Stimulated activated CD4-positive, alpha-beta T cell treated with anti-CD3 and anti-CD28 coated beads, TNF-alpha, amount 100 ng/mL, for 24 hours (primary cell): ENCODE measurements around the gene CYP1A2.

Experiments used
- DNase-seq, 3 experiments: peaks; one replicate each; pipeline ENCODE4 v3.0.0-alpha.2; 2020; ENCODE audit warnings: low read depth in 3 of 3

CYP1A2 gene

DNA sequence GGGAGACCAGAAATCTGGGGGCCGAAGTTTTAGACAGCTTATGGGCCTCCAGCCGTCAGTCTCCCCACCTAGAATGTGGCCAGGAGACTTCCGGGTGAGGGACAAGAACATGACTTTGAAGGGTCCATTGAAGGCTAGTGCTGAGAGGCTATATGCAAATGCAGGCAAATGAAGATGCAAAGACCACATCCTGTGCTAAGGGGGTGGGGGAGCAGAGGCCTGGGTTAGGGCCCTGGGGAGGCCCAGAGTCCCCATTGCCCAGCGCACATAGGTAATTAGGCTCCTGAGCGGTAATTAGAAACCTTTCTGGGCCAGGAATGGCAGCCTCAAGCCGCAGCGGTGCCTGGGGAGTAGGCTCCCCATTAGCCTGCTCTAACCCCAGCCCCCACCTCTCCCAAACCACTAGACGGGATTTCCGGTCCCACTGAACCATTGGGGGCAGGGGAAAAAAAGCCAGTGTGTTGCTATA, 40.1 kb downstream of the CYP1A2 start:
- no peak for DNase-seq

DNA sequence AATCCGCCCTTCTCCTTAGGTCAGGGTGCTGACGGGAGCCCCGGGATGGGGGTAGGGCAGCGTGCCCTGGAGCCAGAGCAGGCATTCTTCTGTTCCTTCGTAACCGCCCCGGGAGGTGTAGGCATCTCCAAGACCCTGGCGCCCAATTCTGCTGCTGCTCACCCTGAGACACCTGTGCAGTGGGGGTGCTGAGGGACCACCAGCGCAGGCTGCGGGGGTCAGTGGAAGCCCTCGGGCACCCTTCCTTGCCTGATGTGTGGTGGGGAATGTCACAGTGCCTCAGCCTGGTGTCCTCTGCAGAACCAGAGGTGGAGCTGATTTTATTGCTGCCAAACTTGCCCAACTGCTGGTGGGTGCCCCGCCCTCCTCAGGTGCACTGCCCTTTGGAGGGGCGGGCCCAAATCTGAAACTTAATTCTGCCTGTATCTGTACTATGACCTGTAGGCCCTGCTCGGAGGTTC, 40.6 kb downstream of the CYP1A2 start:
- DNase-seq: no peak

DNA sequence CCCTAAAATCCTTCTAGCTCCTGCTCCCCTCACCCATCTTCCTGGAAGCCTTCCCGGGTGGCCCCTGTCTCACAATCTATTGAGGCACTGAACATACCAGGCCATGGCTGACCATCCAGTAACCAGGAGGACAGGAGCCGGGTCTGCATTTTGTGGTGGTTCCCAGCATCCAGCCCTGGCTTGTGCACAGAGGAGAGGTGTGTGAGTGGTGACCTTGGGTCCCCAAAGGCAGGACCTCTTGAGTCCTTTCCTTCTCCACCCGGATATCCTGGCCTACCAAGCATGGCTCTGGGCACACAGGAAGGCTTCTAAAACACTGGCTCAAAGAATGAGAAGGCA, 41.1 kb downstream of the CYP1A2 start:
- DNase-seq: no peak

DNA sequence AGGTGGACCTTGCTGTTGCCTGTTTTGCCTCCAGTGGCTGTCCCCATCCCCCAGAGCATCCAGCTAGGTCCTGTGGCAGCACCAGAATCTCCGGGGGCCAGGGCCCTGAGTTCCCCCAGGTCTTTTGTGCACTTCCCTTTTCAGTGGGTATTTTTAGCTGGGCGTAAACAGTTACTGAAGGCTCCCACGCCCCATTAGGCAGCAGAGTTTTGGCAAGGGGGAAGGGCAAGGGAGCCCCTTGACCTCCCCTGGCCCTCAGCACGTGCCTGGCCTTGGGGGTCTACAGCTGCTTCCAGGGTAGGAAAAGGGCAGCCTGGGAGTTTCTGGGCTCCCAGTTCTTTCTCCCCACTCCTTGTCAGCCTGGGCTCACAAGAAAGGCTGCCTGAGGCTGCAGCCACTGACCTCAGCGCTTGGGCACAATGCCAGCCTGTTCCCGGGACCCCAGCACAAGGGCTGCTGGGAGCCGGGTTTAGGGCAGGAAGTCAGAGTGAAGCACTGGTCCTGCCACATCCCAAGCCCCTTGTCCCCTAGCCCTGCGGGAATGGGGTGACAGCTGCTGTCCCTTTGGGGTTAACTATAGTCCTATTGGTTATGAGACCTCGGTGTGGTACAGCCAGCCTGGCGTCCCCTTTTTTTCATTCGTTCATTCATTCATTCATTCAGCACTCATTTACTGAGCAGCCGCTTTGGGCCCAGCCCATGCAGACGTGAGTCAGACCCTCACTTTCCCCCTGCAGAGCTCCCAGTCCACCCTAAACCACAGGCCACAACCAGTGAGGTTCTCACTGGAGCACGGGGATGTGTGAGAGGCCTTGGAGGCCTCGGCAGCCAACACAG, 41.7 kb downstream of the CYP1A2 start:
- peak in 1 of 3 experiments; percentile 63 for DNase-seq

DNA sequence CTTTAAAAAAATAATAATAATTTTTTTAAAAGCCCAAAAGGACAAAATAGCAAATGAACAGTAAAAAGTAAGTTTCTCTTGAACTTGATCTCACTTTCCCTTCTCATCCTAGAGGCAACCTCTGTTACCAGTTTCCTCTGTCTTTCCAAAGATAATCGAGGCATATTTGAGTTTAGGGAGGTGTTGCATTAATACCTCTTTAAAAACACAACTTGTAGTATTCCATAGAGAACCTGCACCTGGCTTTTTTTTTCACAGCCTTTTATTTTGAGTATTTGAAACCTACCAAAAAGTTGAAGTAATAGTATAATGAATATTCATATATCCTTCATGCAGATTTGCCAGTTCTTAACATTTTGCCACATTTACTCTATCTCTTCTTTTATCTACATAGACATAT, 42.4 kb downstream of the CYP1A2 start:
- no peak for DNase-seq

DNA sequence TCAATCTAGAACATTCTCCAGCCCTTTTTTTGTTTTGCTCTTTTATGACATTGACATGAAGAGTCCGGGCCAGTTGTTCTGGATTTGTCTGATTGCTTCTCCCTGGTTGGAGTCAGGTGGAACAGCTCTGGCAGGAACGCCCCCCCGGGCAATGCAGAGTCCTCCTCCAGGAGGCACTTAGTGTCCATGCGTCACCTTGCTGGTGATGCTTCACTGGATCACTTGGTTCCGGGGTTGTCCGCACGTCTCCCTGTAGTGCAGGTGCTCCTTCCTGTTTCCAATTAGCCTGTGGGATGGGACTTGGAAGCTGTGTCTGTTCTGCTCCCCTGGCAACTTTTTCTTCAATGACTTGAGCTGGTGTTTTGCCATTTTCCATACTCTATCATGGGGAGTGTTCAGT, 43.0 kb downstream of the CYP1A2 start:
- no peak for DNase-seq

DNA sequence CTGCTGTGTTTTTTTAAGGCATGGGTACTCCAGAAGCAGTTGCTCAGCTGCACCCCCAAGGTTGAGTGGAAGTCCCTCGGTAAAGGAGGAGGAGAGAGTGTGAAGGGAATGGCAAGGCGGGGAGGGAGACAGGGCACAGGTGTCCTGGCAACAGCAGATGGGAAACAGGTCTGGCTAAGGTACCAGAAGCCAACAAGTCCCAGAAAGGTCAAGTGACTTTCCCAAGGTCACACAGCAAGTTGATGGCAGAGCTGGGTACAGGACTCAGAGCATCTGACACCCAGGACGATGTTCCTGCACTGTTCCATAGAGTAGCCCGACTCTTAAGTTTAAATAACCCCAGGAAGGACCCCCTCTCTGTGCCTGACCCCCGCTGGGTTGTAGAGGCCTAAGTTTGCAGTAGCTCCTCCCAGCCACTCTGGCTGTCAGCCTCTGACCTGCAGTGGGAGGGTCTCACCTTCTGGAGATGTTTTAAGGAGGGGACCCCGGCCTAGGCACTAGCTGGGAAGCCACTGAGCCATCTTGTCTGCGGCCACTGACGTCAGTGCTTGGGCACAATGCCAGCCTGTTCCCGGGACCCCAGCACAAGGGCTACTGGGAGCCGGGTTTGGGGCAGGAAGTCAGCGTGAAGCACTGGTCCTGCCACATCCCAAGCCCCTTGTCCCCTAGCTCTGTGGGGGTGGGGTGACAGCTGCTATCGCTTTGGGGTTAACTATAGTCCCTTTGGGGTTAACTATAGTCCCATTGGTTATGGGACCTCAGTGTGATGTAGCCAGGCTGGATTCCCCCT, 43.8 kb downstream of the CYP1A2 start:
- DNase-seq: no peak

DNA sequence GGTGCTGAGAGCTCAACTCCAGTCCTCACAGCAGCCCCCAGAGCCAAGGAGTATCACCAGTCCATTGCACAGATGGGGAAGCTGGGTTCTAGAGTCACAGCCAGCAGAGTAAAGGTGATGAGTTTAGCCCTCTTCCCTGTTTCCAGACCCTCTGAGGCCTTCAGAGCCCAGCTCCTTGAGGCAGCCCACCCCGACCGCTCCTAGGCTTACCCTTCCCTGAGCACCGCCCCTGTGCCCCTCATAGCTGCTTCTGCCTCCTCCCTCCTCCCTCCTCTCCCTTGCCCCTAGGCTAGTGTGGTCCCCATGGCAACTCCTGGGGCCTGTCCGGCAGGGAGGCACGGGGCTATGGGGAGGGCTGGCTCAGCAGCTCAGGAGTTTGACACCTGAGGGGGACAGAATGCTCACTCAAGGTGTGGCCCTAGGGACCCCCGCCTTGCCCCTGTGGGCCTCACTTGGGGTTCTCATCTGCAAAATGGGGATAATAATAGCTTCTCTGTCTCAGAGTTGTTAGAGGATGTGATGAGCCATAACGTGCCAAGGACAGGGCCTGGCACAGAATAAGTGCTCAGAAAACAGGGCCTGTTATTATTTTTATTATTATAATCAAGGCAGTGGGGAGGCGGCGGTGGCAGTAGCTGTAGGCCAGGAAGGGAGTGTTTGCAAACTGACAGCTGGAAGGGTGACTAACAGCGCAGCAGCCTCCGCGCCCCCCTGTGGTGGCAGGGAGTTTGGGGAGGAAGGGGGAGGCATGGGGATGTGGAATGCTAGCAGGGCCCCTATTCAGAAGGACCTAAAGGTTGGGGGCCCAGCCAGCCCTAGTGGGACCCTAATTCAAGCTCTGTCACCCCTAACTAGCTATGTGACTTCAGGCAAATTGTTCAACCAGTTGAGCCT, 44.7 kb downstream of the CYP1A2 start:
- DNase-seq: peak in 2 of 3 experiments; percentile 38 to 62

DNA sequence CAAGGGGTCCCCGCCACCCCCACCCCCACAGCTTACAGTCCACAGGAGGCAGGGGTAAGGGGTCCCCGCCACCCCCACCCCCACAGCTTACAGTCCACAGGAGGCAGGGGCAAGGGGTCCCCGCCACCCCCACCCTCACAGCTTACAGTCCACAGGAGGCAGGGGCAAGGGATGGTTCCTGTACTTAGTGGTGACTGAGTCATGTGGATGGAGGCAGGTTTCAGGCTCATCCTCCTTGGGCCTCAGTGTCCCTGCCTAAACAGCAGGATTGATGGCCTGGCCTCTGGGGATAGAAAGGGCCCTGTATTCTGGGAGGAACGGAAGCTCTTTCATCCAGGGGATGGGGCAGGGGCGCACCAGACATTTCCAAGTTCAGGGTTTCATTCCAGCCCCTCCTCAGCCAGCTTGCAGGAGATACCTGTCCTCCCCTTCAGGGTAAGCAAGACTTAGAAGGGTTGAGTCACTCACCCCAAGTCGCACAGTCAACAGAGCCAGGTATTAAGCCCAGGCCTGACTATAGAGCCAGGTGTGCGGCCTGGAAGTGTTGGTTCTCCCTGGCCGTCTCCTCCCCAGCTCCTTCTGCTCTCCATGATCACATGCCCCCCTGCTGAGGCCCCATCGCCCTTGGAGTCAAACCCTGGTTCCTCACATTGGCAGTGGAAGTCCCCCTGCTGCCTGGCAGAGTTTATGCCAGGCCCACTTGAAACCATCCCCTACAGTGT, 45.8 kb downstream of the CYP1A2 start:
- no peak for DNase-seq

DNA sequence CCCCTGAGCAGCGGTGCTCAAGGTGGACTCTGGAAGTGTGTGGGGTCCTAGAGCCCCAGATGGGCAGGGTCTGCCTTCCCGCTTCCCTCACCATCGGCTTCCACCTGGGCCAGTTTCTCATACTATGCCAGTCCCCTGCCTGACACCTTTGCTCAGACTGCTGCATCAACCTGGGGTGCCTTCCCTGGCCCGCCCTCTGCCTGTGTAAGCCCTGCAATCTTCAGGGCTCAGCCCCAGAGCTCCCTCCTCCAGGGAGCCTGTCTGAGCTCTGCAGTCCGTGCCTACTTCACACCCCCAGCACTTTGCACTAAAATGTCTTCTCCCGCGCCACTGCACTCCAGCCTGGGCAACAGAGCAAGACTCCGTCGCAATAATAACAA, 46.3 kb downstream of the CYP1A2 start:
- DNase-seq: no peak

DNA sequence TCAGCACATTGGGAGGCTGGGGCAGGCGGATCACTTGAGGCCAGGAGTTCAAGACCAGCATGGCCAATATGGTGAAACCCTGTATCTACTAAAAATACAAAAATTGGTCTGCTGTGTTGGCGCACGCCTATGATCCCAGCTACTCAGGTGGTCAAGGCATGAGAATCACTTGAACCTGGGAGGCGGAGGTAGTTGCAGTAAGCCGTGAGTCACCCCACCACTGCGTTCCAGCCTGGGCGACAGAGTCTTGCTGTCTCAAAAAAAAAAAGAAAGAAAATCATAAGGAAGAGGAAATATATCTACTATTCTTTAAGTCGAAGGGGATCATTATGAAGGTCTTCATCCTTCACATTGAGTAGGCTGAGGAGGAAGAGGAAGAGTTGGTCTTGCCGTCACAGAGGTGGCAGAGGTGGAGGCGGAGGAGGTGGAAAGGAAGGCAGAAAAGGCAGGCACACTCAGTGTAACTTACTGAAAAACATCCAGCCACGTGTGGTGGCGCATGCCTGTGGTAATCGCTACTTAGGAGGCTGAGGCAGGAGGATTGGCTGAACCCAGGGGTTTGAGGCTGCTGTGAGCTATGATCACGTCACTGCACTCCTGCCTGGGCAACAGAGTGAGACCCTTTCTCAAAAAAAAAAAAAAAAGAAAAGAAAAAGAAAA, 47.5 kb downstream of the CYP1A2 start:
- no peak for DNase-seq

DNA sequence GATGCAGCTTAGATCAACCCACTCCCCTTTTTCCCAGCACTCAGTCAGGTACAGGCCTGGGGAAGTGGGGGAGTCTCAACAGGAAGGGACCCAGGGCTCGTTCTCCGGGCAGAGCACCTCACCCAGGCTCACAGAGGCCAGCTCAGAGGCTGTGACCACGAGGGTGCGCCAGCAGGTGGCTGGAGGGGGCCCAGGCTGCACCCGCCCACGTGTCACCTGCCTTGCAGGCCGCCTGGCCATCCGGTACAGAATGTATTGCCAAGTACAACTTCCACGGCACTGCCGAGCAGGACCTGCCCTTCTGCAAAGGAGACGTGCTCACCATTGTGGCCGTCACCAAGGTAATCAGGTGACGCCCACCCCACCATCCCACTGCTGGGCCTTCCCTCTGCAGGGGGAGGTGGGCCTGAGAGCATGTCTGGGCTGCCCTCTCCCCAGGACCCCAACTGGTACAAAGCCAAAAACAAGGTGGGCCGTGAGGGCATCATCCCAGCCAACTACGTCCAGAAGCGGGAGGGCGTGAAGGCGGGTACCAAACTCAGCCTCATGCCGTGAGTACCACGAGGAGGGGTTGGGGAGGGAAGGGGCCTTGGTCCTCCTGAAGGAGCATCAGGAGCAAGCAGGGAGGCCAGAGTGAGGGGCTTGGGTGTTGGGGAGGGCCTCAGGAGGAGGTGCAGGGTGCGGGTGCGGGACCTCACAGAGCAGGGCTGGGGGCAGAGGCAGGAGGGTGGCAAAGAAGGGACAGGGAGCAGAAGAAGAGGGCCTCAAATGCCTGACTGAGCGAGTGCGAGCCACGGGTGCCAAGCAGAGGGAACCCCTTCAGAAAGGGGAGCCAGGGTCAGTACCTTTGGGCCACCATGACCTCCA, 50.0 kb downstream of the CYP1A2 start:
- DNase-seq: no peak

DNA sequence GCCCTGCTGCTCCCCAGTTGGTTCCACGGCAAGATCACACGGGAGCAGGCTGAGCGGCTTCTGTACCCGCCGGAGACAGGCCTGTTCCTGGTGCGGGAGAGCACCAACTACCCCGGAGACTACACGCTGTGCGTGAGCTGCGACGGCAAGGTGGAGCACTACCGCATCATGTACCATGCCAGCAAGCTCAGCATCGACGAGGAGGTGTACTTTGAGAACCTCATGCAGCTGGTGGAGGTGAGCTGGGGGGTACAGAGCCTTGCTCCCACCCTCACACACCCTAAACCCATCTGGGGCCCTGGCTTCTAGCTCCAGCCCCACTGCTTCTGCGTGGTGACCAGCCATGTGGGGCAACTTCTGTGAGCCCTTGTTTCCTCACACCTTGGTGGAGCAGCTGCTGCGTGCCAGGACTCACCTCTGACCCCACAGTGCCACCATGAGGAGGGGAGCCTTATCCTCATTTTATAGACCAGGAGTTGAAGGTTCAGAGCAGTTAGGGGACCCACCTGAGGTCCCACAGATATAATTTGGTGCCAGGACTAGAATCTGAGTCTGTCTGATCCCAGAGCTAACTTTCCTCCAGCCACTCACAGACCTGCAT, 50.7 kb downstream of the CYP1A2 start:
- DNase-seq: no peak

DNA sequence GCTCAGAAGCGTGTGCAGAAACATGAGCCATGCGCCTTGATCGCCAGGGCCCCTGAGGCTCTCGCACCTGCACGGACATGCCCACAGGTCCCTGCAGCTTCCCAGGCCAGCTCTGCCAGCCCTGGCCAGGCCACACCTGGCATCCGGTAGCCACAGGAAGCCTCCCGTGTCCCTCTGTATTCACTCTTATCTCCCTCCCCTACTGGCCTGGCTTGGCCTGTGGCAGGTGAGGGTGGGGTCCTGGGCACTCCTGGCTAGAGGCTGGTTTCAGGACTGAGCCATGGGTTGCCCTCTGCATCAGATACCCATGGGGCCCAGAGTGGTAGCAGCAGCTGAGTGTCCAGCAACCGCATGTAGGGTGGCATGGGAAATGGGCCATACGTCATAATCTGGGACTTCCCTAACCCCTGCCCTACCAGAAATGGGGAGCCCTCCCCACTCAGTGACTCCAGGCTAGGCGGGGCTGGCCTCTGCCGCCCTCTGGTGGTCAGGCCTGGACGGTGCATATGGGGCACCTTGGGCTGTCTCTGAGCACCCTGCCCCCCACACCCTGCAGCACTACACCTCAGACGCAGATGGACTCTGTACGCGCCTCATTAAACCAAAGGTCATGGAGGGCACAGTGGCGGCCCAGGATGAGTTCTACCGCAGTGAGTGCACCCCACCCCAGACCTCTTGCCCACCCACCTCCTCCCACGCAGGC, 51.4 kb downstream of the CYP1A2 start:
- peak; percentile 74 to 83 (median 77) for DNase-seq

DNA sequence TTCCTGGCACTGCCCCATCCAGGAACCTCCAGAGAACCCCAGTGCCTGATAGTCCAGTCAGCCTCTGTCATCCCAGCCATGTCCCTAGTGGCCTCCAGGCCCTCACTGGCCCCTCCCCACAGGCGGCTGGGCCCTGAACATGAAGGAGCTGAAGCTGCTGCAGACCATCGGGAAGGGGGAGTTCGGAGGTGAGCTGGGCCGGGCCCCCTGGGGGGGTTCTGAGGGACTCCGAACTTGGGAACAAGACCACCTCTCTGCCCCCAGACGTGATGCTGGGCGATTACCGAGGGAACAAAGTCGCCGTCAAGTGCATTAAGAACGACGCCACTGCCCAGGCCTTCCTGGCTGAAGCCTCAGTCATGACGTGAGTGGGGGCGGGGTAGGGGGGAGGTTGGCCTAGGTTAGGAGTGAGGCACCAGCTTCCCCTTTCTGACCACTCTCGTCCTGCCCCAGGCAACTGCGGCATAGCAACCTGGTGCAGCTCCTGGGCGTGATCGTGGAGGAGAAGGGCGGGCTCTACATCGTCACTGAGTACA, 52.0 kb downstream of the CYP1A2 start:
- no peak for DNase-seq

DNA sequence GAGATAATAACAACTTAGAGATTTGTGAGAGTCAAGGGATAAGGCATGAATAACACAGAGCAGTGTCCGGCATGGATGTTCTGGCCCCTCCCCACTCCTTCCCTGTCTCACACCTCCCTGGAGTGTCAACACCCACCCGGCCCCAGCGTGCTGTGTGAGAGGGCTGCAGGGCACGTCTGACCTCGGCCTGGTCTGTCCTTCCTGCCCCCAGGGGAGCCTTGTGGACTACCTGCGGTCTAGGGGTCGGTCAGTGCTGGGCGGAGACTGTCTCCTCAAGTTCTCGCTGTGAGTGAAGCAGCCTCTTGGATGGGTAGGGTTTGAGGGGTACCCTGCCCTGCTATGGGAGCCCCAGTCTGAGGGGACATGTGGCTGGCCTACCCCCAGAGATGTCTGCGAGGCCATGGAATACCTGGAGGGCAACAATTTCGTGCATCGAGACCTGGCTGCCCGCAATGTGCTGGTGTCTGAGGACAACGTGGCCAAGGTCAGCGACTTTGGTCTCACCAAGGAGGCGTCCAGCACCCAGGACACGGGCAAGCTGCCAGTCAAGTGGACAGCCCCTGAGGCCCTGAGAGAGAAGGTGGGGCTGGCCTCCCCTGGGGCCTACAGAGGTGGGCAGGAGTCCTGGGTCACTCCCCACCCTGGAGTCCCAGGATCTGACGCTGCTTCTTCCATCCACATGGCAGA, 52.8 kb downstream of the CYP1A2 start:
- no peak for DNase-seq

DNA sequence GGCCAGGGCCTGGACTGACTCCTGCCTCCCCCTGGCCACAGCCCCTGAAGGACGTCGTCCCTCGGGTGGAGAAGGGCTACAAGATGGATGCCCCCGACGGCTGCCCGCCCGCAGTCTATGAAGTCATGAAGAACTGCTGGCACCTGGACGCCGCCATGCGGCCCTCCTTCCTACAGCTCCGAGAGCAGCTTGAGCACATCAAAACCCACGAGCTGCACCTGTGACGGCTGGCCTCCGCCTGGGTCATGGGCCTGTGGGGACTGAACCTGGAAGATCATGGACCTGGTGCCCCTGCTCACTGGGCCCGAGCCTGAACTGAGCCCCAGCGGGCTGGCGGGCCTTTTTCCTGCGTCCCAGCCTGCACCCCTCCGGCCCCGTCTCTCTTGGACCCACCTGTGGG, 53.6 kb downstream of the CYP1A2 start:
- DNase-seq: no peak
